Stomach (tissue), 4 donors: Measurements from ENCODE around the gene ADNP2.

Experiments used
- POLR2A ChIP-seq, 4 donors: fragments of 450-650 bp; IDR thresholded peaks; one replicate each; pipeline ENCODE4 v1.6.1; 2016; ENCODE audit warnings: antibody characterized with exemption in 4 of 4, control low read depth in 2 of 4, mild to moderate bottlenecking in 1 of 4, moderate library complexity in 1 of 4
- TF ChIP-seq, protein P1 (sequence below), 7 experiments: fragments of 450-650 bp in 4 of 7; fragments of 200-600 bp in 3 of 7; sonication (generic) in 3 of 7; IDR thresholded peaks; one replicate each; pipeline ENCODE4 v1.5.1; 2016 to 2019; ENCODE audit warnings: antibody characterized with exemption in 7 of 7, control low read depth in 2 of 7, mild to moderate bottlenecking in 1 of 7

DNA sequence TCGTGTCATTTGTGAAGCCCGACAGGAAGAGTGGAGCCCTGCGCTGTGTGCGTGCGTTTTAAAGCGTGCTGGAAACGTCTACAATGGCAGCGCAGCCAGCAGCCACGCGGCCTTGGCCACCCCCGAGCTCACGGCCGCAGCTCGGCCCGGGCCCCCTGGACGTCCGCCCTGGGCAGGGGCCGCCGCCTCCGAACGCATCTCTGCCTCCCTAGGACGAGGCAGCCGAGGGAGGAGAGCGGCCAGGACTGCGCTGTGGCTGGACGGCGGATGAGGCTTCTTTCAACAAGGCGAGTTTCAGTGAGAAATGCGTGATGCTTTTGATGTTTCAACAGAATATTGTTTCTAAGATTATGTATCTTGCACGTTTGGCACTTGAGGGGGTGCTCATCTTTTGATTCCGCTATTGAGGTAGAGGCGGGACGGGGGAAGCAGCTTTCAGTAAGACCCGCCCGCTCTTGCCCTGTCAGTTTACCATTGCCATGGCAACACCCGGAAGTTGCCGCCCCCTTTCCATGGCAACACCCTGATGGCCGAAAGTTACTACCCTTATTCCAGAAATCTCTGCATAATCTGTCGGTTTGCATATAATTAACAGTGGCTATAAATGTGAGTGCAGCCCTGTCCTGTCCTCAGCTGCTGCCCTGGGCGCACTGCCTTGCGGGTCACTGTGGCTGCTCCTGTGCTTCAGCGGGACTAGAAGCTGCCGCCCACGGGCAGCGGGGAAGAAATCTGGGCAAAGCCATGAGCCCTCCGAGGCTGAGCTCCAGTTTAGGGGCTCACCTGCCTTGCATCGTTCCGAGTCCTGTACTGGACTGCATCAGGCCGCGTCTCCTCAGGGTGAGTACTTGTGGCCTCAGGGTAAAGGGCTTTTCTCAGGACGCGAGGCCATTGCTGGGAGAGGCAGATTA lies 38.6 kb downstream of the ADNP2 start:
- TF ChIP-seq, protein P1, sequence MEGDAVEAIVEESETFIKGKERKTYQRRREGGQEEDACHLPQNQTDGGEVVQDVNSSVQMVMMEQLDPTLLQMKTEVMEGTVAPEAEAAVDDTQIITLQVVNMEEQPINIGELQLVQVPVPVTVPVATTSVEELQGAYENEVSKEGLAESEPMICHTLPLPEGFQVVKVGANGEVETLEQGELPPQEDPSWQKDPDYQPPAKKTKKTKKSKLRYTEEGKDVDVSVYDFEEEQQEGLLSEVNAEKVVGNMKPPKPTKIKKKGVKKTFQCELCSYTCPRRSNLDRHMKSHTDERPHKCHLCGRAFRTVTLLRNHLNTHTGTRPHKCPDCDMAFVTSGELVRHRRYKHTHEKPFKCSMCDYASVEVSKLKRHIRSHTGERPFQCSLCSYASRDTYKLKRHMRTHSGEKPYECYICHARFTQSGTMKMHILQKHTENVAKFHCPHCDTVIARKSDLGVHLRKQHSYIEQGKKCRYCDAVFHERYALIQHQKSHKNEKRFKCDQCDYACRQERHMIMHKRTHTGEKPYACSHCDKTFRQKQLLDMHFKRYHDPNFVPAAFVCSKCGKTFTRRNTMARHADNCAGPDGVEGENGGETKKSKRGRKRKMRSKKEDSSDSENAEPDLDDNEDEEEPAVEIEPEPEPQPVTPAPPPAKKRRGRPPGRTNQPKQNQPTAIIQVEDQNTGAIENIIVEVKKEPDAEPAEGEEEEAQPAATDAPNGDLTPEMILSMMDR (IDR thresholded peaks at IDR 0.05), result no peak
- no peak for TF ChIP-seq POLR2A (IDR thresholded peaks at IDR 0.05)
